Endodermal cell (in vitro differentiated cells): ENCODE data around the gene MZB1. TPM values are rescaled to one million over a fixed set of nuclear protein-coding genes. Genes with fewer than 3 reads are reported as not detected.

ENCODE experiments used
- DNase-seq: peaks from one replicate; pipeline ENCODE4 v3.0.0-alpha.2; 2017
- H3K27ac ChIP-seq: 2 replicates; pipeline ENCODE4 v1.5.1; 2013; ENCODE audit warnings: mild to moderate bottlenecking, low read depth, low read length, moderate library complexity
- H3K27me3 ChIP-seq: 2 replicates; pipeline ENCODE4 v1.6.1; 2013; ENCODE audit warnings: mild to moderate bottlenecking, low read length, moderate library complexity; ENCODE audit not compliant: insufficient read depth, control insufficient read depth, poor library complexity, severe bottlenecking
- H3K36me3 ChIP-seq: 2 replicates; pipeline ENCODE4 v1.7.0; 2013; ENCODE audit warnings: mild to moderate bottlenecking, low read length, moderate library complexity; ENCODE audit not compliant: control insufficient read depth, insufficient read depth
- H3K4me1 ChIP-seq: one replicate; pipeline ENCODE4 v1.7.0; 2013; ENCODE audit warnings: low read length; ENCODE audit not compliant: control insufficient read depth, insufficient read depth
- H3K4me3 ChIP-seq: 2 replicates; pipeline ENCODE4 v1.5.1; 2013; ENCODE audit warnings: mild to moderate bottlenecking, low read length, moderate library complexity
- H3K9ac ChIP-seq: 2 replicates; pipeline ENCODE4 v1.6.1; 2013; ENCODE audit warnings: mild to moderate bottlenecking, low read length, moderate library complexity; ENCODE audit not compliant: poor library complexity, severe bottlenecking; ENCODE audit errors: extremely low read depth
- H3K9me3 ChIP-seq: 2 replicates; pipeline ENCODE4 v1.6.1; 2013; ENCODE audit warnings: mild to moderate bottlenecking, low read length, moderate library complexity; ENCODE audit not compliant: control insufficient read depth
- H3K27ac Mint-ChIP-seq: 2 replicates; pipeline ENCODE4 v1.8.0; 2020; ENCODE audit warnings: mixed read lengths
- H3K27me3 Mint-ChIP-seq: 2 replicates; pipeline ENCODE4 v1.8.0; 2021; ENCODE audit warnings: mild to moderate bottlenecking, mixed read lengths; ENCODE audit not compliant: insufficient read depth
- H3K36me3 Mint-ChIP-seq: 2 replicates; pipeline ENCODE4 v1.8.0; 2020; ENCODE audit warnings: low read depth, mixed read lengths
- H3K4me1 Mint-ChIP-seq: 2 replicates; pipeline ENCODE4 v1.8.0; 2020; ENCODE audit warnings: mixed read lengths
- H3K4me3 Mint-ChIP-seq: 2 replicates; pipeline ENCODE4 v1.8.0; 2020; ENCODE audit warnings: mild to moderate bottlenecking, moderate library complexity, mixed read lengths
- H3K9me3 Mint-ChIP-seq: 2 replicates; pipeline ENCODE4 v1.8.0; 2020; ENCODE audit warnings: mild to moderate bottlenecking, mixed read lengths
- WGBS, 2 experiments: methylation state at CpG; one replicate each; pipeline versions ENCODE4 v1.1.5 to v1.1.7; 2013; ENCODE audit warnings: missing lambda C conversion rate in 2 of 2, mixed read lengths in 1 of 2; ENCODE audit not compliant: insufficient coverage in 1 of 2, insufficient read length in 1 of 2; 5-methylcytosine and 5-hydroxymethylcytosine counted together
- total RNA-seq, 2 donors: library from RNA; stranded (reverse); fragmentation: NEBNext Ultra II Directional in 1 of 2; extraction: Animal tissue kit (Norgen Biotek cat#: 25700) in 1 of 2; gene quantifications; 2 replicates in 1 of 2; 3 replicates in 1 of 2; pipeline ENCODE4 v1.2.1, GENCODE V29; 2021
- TF ChIP-seq, protein P1 (sequence below): fragments of 200-600 bp; sonication (generic); conservative IDR thresholded peaks from 2 replicates; pipeline ENCODE4 v1.5.0; 2021; ENCODE audit warnings: antibody characterized with exemption, mild to moderate bottlenecking

MZB1 gene
- total RNA-seq, 2 donors from 2014 or later, result 0.57 to 0.60 TPM

DNA sequence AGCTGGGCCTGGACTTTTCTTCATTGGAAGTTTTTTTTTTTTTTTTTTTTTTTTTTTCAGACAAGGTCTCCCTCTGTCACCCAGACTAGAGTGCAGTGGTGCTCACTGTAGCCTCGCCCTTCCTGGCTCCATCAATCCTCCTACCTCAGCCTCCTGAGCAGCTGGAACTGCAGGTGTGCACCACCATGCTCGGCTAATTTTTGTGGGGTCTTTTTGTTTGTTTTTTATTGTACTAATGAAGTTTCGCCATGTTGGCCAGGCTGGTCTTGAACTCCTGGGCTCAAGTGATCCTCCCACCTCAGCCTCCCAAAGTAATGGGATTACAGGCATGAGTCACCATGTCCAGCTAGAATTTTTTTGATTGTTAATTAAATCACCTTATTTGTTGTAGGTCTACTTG is 46.0 kb upstream of the MZB1 start:
- H3K9ac ChIP-seq, result no peak overlapping the region
- no peak overlapping the region for H3K4me3 ChIP-seq
- no peaks in the 10 kb centered on the region for H3K4me1 ChIP-seq
- TF ChIP-seq, protein P1, sequence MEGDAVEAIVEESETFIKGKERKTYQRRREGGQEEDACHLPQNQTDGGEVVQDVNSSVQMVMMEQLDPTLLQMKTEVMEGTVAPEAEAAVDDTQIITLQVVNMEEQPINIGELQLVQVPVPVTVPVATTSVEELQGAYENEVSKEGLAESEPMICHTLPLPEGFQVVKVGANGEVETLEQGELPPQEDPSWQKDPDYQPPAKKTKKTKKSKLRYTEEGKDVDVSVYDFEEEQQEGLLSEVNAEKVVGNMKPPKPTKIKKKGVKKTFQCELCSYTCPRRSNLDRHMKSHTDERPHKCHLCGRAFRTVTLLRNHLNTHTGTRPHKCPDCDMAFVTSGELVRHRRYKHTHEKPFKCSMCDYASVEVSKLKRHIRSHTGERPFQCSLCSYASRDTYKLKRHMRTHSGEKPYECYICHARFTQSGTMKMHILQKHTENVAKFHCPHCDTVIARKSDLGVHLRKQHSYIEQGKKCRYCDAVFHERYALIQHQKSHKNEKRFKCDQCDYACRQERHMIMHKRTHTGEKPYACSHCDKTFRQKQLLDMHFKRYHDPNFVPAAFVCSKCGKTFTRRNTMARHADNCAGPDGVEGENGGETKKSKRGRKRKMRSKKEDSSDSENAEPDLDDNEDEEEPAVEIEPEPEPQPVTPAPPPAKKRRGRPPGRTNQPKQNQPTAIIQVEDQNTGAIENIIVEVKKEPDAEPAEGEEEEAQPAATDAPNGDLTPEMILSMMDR, result no peak
- Mint-ChIP-seq H3K27ac (no peak overlapping the region), H3K27me3 (no peaks in the 10 kb centered on the region), H3K9me3 (no peaks in the 10 kb centered on the region), H3K4me3 (no peak overlapping the region), H3K36me3 (peaks cover 17% of the 10 kb centered on the region), H3K4me1 (peaks cover 17% of the 10 kb centered on the region)
- H3K27ac ChIP-seq, result no peak overlapping the region
- WGBS, 2 experiments, result 92 to 100% methylated on average over 1 to 3 of the region's 3 CpGs
- H3K27me3 ChIP-seq, result no peaks in the 10 kb centered on the region
- DNase-seq, result no peak
- H3K36me3 ChIP-seq, result peaks cover 8% of the 10 kb centered on the region
- H3K9me3 ChIP-seq, result no peaks in the 10 kb centered on the region

DNA sequence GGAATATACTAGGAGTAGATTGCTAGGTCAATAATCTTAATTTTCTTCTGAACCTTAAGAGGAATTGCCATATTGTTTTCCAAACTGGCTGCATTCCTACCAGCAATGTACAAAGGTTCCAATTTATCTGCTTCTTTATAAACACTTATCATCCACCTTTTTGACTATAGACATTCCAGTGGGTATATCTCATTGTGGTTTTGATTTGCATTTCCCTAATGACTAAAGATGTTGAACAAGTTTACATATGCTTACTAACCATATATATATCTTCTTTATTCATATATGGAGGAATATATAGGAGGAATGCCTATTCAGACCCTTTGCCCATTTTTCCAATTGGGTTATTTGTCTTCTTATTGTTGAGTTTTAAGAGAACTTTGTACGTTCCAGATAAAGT is 42.0 kb upstream of the MZB1 start:
- TF ChIP-seq, protein P1, result no peak
- Histone ChIP-seq H3K9me3 (no peaks in the 10 kb centered on the region), H3K4me3 (no peak overlapping the region), H3K9ac (no peak overlapping the region), H3K4me1 (no peaks in the 10 kb centered on the region), H3K36me3 (peaks cover 1% of the 10 kb centered on the region), H3K27ac (no peak overlapping the region), H3K27me3 (no peaks in the 10 kb centered on the region)
- H3K27ac Mint-ChIP-seq, result no peak overlapping the region
- H3K4me3 Mint-ChIP-seq, result no peak overlapping the region
- WGBS, 2 experiments, result 92% methylated on average over 1 of the region's 1 CpG; no CpG with 5 or more reads in 1 of the 2 experiments
- H3K27me3 Mint-ChIP-seq, result no peaks in the 10 kb centered on the region
- H3K36me3 Mint-ChIP-seq, result peaks cover 39% of the 10 kb centered on the region
- H3K4me1 Mint-ChIP-seq, result no peaks in the 10 kb centered on the region
- DNase-seq, result no peak
- H3K9me3 Mint-ChIP-seq, result no peaks in the 10 kb centered on the region

DNA sequence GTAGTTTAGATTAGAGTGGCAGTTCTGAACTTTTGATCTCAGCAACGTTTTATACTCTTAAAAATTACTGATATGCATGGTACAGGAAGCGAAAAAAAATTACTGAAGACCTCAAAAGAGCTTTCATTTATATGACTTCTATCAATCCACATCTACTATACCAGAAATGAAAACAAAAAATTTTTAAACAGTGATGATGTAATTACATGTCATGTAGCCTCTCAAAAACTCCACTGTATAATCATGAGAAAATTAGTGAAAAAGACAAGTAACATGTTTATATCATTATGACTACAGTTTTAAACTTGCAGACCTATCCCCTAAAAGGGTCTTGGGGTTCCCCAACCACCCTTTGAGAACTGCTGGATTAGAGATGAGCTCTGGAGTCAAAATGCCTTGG is 40.3 kb upstream of the MZB1 start:
- no peak overlapping the region for H3K4me3 ChIP-seq
- Mint-ChIP-seq H3K4me3 (no peak overlapping the region), H3K27me3 (no peaks in the 10 kb centered on the region), H3K27ac (no peak overlapping the region), H3K4me1 (no peaks in the 10 kb centered on the region), H3K9me3 (no peaks in the 10 kb centered on the region), H3K36me3 (peaks cover 44% of the 10 kb centered on the region)
- H3K27ac ChIP-seq, result no peak overlapping the region
- H3K36me3 ChIP-seq, result no peaks in the 10 kb centered on the region
- 100% methylated on average over 1 to 2 of the region's 2 CpGs for WGBS, 2 experiments
- H3K4me1 ChIP-seq, result no peaks in the 10 kb centered on the region
- H3K27me3 ChIP-seq, result no peaks in the 10 kb centered on the region
- DNase-seq, result no peak
- no peak overlapping the region for H3K9ac ChIP-seq
- no peaks in the 10 kb centered on the region for H3K9me3 ChIP-seq
- TF ChIP-seq, protein P1, result no peak
